KMS-11 (cell line): ENCODE results near the gene GNAO1.

ENCODE experiments used
- H2AFZ ChIP-seq: fragments of 200-600 bp; sonication (generic); 2 replicates; pipeline ENCODE4 v1.6.1; 2016; ENCODE audit warnings: antibody characterized with exemption, mixed run types, low read depth
- H3K27ac ChIP-seq: fragments of 200-600 bp; sonication (generic); 2 replicates; pipeline ENCODE4 v1.6.1; 2016; ENCODE audit warnings: mild to moderate bottlenecking, mixed run types
- H3K27me3 ChIP-seq: fragments of 200-600 bp; sonication (generic); 2 replicates; pipeline ENCODE4 v1.6.1; 2017; ENCODE audit warnings: mild to moderate bottlenecking, low read depth, mixed run types, moderate library complexity; ENCODE audit not compliant: insufficient read depth
- H3K36me3 ChIP-seq: fragments of 200-600 bp; sonication (generic); 2 replicates; pipeline ENCODE4 v1.6.1; 2017; ENCODE audit warnings: mild to moderate bottlenecking, mixed run types; ENCODE audit not compliant: insufficient read depth
- H3K4me1 ChIP-seq: fragments of 200-600 bp; sonication (generic); 2 replicates; pipeline ENCODE4 v1.6.1; 2016; ENCODE audit warnings: mild to moderate bottlenecking, low read depth, mixed run types; ENCODE audit not compliant: poor library complexity, severe bottlenecking
- H3K4me2 ChIP-seq: fragments of 200-600 bp; sonication (generic); 2 replicates; pipeline ENCODE4 v1.7.0; 2016; ENCODE audit warnings: mild to moderate bottlenecking, mixed run types
- H3K4me3 ChIP-seq: fragments of 200-600 bp; sonication (generic); IDR thresholded peaks from 2 replicates; pipeline ENCODE4 v1.6.1; 2017; ENCODE audit warnings: low read depth, low read length, mixed read lengths; ENCODE audit not compliant: insufficient read depth
- H3K79me2 ChIP-seq: fragments of 200-600 bp; sonication (generic); 2 replicates; pipeline ENCODE4 v1.6.1; 2016; ENCODE audit warnings: low read depth, mixed run types; ENCODE audit not compliant: insufficient read depth
- H3K9ac ChIP-seq: fragments of 200-600 bp; sonication (generic); 2 replicates; pipeline ENCODE4 v1.6.1; 2016; ENCODE audit warnings: mild to moderate bottlenecking, mixed run types
- H4K20me1 ChIP-seq: fragments of 200-600 bp; sonication (generic); 2 replicates; pipeline ENCODE4 v1.6.1; 2016; ENCODE audit warnings: mild to moderate bottlenecking, mixed run types; ENCODE audit not compliant: insufficient read depth
- TF ChIP-seq, protein P1 (sequence below): fragments of 200-600 bp; sonication (generic); conservative IDR thresholded peaks from 2 replicates; pipeline ENCODE4 v1.6.1; 2017; ENCODE audit warnings: low read depth, mild to moderate bottlenecking, antibody characterized with exemption, low read length, moderate library complexity, mixed read lengths

Gene GNAO1

DNA sequence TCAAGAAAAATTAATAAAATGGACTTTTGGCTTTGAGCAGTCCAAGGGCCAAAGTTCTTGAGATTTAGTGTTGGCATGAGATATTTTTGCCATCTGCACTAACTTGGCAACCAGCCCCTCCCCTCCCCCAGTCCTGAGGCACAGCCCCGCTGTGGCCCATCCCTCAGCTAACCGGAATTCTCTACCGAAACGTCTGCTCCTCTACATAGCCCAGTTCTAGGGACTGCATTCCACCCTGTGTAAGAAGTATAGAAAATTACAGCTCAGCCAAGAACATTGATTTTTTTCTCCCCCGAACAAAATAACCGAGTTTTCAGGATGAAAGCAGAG is 136.6 kb downstream of the GNAO1 start:
- Histone ChIP-seq H3K4me3 (no peak overlapping the region), H4K20me1 (no peaks in the 10 kb centered on the region), H3K27ac (no peak overlapping the region), H3K27me3 (no peaks in the 10 kb centered on the region), H3K79me2 (no peaks in the 10 kb centered on the region), H3K36me3 (no peaks in the 10 kb centered on the region), H3K4me2 (no peak overlapping the region), H3K9ac (no peak overlapping the region), H3K4me1 (no peaks in the 10 kb centered on the region), H2AFZ (no peak overlapping the region)
- TF ChIP-seq, protein P1, sequence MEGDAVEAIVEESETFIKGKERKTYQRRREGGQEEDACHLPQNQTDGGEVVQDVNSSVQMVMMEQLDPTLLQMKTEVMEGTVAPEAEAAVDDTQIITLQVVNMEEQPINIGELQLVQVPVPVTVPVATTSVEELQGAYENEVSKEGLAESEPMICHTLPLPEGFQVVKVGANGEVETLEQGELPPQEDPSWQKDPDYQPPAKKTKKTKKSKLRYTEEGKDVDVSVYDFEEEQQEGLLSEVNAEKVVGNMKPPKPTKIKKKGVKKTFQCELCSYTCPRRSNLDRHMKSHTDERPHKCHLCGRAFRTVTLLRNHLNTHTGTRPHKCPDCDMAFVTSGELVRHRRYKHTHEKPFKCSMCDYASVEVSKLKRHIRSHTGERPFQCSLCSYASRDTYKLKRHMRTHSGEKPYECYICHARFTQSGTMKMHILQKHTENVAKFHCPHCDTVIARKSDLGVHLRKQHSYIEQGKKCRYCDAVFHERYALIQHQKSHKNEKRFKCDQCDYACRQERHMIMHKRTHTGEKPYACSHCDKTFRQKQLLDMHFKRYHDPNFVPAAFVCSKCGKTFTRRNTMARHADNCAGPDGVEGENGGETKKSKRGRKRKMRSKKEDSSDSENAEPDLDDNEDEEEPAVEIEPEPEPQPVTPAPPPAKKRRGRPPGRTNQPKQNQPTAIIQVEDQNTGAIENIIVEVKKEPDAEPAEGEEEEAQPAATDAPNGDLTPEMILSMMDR, result no peak

DNA sequence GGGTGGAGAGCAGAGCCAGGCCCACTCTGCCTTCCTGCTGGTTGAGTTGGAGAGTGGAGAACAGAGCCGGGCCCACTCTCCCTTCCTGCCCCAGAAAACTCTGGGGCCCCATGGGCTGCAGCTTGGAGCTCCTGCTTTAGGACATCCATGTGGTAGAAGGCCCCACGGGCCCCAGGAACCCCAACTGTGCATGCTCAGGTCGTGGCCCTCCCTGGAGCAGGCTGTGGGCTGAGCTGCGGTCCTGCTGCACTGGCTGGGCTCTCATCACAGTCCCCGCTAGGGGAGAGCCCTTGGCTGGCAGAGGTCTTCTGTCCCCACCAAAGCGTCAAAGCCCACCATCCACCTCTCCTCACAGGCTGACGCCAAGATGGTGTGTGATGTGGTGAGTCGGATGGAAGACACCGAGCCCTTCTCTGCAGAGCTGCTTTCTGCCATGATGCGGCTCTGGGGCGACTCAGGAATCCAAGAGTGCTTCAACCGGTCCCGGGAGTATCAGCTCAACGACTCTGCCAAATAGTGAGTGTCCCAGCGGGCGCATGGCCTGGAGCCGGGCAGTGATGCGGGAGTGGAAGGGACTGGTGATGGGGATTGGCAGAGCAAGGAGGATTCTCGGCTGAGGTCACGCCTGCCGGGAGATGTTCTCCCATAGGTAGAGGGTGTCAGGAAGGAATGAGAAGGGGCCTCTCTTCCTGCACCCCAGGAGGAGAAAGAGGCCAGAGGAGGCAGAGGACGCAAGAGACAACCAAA is 137.2 kb downstream of the GNAO1 start:
- Histone ChIP-seq H3K4me3 (no peak overlapping the region), H3K36me3 (no peaks in the 10 kb centered on the region), H3K4me1 (no peaks in the 10 kb centered on the region), H3K27me3 (no peaks in the 10 kb centered on the region), H3K27ac (no peak overlapping the region), H3K79me2 (no peaks in the 10 kb centered on the region), H2AFZ (no peak overlapping the region), H3K9ac (no peak overlapping the region), H4K20me1 (no peaks in the 10 kb centered on the region), H3K4me2 (no peak overlapping the region)
- TF ChIP-seq, protein P1, result no peak

DNA sequence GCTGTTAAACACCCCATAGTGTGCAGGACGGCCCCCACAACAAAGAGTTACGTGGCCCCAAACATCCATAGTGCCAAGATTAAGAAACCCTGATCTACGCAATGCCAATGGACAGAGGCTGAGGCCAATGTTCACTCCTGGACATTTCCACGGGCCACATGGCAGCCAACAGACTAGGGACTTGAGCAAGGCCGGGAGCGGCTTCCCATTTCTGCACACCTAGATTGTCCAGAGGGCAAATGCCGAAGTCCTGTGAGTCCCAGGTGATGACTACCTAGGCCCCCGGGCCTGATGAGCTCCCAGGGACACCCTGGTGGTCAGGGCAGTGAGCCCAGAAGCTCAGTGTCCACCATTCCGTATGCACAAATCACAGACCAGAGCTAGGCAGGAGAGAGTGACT is 138.6 kb downstream of the GNAO1 start:
- Histone ChIP-seq H3K27ac (no peak overlapping the region), H3K4me3 (no peak overlapping the region), H3K27me3 (no peaks in the 10 kb centered on the region), H2AFZ (no peak overlapping the region), H3K4me2 (no peak overlapping the region), H4K20me1 (no peaks in the 10 kb centered on the region), H3K79me2 (no peaks in the 10 kb centered on the region), H3K36me3 (no peaks in the 10 kb centered on the region), H3K4me1 (no peaks in the 10 kb centered on the region), H3K9ac (no peak overlapping the region)
- TF ChIP-seq, protein P1, result no peak

DNA sequence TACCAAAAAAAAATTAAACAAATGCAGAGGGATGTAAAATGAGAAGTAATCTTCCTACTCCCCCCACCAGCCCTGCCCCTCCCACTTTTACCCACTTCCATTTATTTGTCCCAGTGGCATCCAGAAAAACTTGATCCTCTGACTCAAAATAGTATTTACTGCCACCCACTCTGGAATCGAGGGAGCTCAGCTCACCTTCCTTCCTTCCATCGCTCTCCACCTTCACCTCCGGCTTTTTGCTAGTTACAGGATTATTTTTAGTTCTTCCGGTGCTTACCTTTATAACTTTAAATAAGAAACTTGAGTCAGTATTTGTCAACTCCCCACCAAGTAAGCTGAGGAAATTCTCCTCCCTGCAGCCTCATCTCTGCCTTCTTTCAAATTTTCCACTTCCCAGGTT is 139.2 kb downstream of the GNAO1 start:
- Histone ChIP-seq H2AFZ (no peak overlapping the region), H3K36me3 (no peaks in the 10 kb centered on the region), H3K9ac (no peak overlapping the region), H3K27ac (no peak overlapping the region), H3K4me1 (no peaks in the 10 kb centered on the region), H4K20me1 (no peaks in the 10 kb centered on the region), H3K4me3 (no peak overlapping the region), H3K79me2 (no peaks in the 10 kb centered on the region), H3K27me3 (no peaks in the 10 kb centered on the region), H3K4me2 (no peak overlapping the region)
- TF ChIP-seq, protein P1, result no peak
